Right forelimb (tissue), 1 donor: ENCODE results near the gene FBLN1.

Experiments
- DNase-seq: peaks from one replicate; pipeline ENCODE4 v3.0.0-alpha.2; 2018

The FBLN1 gene

GRCh38 chr22:45644714-45645113, 142.0 kb downstream of the FBLN1 start:
- DNase-seq = no peak

- no peak for DNase-seq
These were observed 142.5 kb downstream of the FBLN1 start for GRCh38 chr22:45645150-45645525.

DNA sequence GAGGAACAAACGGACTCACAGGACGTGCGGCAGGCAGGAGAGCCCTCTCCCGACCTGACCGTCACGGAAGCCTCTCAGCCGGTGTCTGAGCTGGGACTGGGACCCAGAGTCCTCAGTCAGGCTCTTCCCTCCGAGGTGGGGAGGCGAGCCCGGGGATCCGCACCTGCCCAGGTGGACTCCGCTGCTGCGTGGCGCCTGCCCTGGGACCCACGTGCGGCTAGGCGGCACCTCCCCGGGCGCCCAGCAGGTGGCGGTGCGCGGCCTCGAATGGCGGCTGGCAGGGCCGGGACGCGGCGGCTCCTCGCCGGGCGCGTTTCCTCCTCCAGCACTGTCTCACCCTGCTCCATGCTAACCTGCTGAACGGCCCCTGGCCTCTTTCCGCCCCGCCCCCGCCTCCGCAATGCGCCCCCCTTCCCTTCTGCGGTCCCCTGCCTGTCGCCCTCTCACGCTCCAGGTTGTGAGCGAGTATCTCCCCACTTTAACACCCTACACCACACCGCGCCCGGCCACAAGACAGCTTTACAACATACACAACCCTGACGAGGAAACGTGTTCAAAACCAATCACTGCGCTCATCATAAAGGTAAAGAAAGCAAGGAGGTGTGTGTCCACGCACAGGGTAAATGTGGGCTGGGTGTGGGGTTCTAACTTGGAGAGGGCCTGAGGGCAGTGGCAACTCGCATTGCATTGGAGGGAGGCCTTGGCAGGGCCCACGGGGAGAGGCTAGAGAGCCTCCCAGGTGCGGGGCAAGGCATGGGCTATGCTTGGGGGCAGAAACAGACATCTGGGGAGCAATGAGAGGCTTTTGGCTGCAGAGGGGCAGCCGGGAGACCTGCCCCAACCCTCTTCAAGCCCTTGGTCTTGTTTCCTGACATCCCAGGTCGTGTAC, 143.1 kb downstream of the FBLN1 start:
- peak; percentile 86 for DNase-seq

DNA sequence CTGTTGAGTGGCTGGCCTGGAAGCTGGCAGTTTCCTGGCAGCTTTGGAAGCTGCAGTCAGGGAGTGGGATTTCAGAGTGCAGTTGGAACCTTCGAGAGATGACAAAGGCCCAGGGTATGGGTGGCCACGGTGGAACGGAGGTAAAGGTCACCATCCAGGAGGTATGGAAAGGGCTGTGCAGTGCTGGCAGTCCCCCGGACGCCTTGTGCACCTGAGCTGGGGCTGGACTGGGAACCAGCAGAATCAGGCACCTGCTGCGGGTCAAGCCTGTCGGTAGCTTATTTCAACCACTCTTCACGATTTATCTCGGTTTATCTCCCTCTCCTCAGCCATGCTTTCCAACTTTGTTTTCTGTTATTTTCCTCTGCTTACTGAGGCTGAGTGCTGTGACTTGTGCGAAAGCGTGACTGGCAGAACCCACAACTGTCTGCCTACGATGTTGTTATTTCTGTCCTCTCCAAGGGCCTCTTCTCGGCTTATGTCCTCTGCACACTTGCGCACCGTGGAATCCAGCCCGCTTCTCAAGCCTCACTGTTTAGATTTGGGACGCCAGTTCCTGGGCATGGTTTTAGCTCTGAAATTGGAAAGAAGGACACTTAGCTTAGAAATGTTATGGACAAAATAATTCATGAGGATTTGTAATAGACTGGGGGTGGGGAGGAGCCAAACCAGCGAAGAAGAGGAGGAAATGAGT, 145.0 kb downstream of the FBLN1 start:
- DNase-seq = no peak

DNA sequence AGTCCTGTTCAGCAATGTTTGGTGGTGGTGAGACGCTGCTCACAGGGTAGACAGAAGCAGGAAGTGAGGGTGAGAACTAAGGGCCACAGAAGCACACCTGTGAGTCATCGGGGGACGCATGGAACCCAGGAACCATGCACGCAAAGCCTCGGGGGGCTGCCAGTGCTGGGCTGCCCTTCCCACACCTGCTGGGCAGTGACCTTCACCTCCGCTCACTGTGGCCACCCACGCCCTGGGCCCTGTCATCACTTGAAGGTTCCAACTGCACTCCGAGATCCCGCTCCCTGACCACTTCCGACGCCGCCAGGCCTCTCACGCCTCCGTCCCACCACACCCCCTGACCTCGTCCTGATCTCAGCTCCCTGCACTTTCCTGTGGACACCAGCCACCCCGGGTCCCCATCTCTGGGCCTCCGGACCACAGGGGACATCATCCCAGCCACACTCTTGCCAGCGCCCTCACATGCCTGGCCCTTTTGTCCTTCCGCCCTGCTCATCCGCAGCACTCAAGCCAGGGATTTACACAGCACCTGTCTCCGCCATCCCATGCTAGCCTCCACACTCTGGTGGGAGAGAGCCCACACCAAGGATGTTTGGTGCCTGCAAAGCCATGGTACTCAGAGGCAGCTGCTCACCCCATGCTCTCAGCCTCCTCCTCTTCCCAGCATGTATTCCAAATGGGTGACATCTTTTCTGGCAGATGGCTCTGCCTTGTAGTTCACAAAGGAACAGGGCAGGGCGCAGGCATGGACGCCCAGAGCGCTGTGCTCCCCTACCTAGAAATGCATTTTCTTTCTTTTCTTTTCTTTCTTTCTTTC, 145.8 kb downstream of the FBLN1 start:
- DNase-seq = no peak

DNA sequence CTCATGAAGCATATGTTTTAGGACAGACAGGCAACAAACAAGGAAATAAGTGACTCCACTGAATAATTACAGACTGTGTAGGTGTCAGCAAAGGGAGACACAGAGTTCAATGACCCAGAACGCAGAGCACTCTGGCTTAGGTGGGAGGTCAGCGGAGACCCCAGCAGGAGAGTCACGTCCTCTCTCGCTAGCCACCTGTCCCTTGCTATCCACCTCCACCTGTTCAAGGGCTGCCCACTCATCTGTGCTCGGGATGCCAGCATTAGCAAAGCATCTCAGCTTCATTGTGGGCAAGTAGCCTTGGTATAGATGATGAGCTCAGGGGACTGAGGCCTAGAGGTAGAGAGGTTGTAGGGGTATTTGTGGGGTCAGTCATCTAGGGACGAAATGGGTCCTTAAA, 147.1 kb downstream of the FBLN1 start:
- DNase-seq = no peak

DNA sequence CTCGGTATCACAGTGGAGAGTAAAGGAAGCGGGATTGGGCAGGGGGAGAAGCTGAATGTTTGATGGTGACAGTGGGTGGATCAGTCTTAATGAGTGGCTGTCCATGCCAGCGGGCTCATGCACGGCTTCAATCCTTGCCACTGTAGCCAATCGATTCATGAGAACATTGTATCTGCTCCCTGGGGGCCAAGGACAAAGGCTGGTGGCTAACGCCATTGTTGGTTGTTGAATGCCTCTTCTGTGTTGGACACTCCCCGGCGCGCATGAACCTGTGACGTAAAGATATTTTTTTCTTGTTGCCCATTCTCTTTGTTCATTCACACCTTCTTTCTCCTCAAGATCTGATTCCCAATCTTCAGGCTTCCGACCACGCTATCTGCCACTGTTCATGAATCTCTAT, 148.0 kb downstream of the FBLN1 start:
- no peak for DNase-seq
